ENCODE data around the gene ETV6. TPM values are rescaled to one million over a fixed set of nuclear protein-coding genes. Genes with fewer than 3 reads are reported as not detected.
A peak's percentile ranks its signal among the peaks of the same experiment; 100 is the strongest.

The ETV6 gene
- total RNA-seq, 3 donors from 2014 or later: 17.8 to 58.7 (median 45.2) TPM

GRCh38 chr12:11805043-11805442 lies 155.6 kb downstream of the ETV6 start:
- Histone ChIP-seq H3K27me3 (no peaks in the 10 kb centered on the region), H3K27ac (peak overlapping the region in 1 of 2 donors; percentile 24), H3K9me3 (no peaks in the 10 kb centered on the region), H3K4me1 (no peaks in the 10 kb centered on the region), H3K36me3 (no peaks in the 10 kb centered on the region), H3K4me3 (no peak overlapping the region)
- no peak for DNase-seq (ENCODE audit: low spot score in 2 of 2)
- intact Hi-C loops (cut with DNase I; ENCODE audit: low total_unique reads): no loop called here
- TF ChIP-seq POLR2AphosphoS5 (IDR thresholded peaks at IDR 0.05): no peak
- no peak for TF ChIP-seq POLR2A (IDR thresholded peaks at IDR 0.05)
- no peak for TF ChIP-seq CTCF (IDR thresholded peaks at IDR 0.05)

GRCh38 chr12:11805680-11806079 lies 156.2 kb downstream of the ETV6 start:
- Histone ChIP-seq H3K27me3 (no peaks in the 10 kb centered on the region), H3K4me1 (peaks cover 0 to 4% of the 10 kb centered on the region in 2 donors), H3K27ac (no peak overlapping the region), H3K4me3 (no peak overlapping the region), H3K36me3 (no peaks in the 10 kb centered on the region), H3K9me3 (no peaks in the 10 kb centered on the region)
- DNase-seq (ENCODE audit: low spot score in 2 of 2): no peak
- TF ChIP-seq POLR2A (IDR thresholded peaks at IDR 0.05): no peak
- intact Hi-C loops (cut with DNase I; ENCODE audit: low total_unique reads): no loop called here

GRCh38 chr12:11807458-11807857 lies 158.0 kb downstream of the ETV6 start:
- DNase-seq (ENCODE audit: low spot score in 2 of 2): no peak
- intact Hi-C loops (cut with DNase I; ENCODE audit: low total_unique reads): no loop called here
- H3K27ac ChIP-seq: no peak overlapping the region
- no peak for TF ChIP-seq POLR2AphosphoS5 (IDR thresholded peaks at IDR 0.05)
- H3K4me3 ChIP-seq: no peak overlapping the region
- H3K9me3 ChIP-seq: no peaks in the 10 kb centered on the region
- H3K36me3 ChIP-seq: no peaks in the 10 kb centered on the region
- peaks cover 0 to 20% of the 10 kb centered on the region in 2 donors for H3K4me1 ChIP-seq
- H3K27me3 ChIP-seq: no peaks in the 10 kb centered on the region

- peaks cover 0 to 33% of the 10 kb centered on the region in 2 donors for H3K4me1 ChIP-seq
- H3K36me3 ChIP-seq: no peaks in the 10 kb centered on the region
- intact Hi-C loops (cut with DNase I; ENCODE audit: low total_unique reads): no loop called here
- TF ChIP-seq POLR2A (IDR thresholded peaks at IDR 0.05) (no peak), CTCF (IDR thresholded peaks at IDR 0.05) (no peak), POLR2AphosphoS5 (IDR thresholded peaks at IDR 0.05) (no peak)
- no peak overlapping the region for H3K4me3 ChIP-seq
- no peaks in the 10 kb centered on the region for H3K9me3 ChIP-seq
- DNase-seq (ENCODE audit: low spot score in 2 of 2): no peak
- no peak overlapping the region for H3K27ac ChIP-seq
- no peaks in the 10 kb centered on the region for H3K27me3 ChIP-seq
These were observed 159.5 kb downstream of the ETV6 start for GRCh38 chr12:11808931-11809330.

- Histone ChIP-seq H3K4me3 (no peak overlapping the region), H3K27ac (peak overlapping the region in 1 of 2 donors; percentile 63), H3K36me3 (no peaks in the 10 kb centered on the region), H3K9me3 (no peaks in the 10 kb centered on the region), H3K27me3 (no peaks in the 10 kb centered on the region), H3K4me1 (peaks cover 0 to 35% of the 10 kb centered on the region in 2 donors)
- no peak for DNase-seq (ENCODE audit: low spot score in 2 of 2)
- intact Hi-C loops (cut with DNase I; ENCODE audit: low total_unique reads): no loop called here
- TF ChIP-seq CTCF (IDR thresholded peaks at IDR 0.05) (no peak), POLR2AphosphoS5 (IDR thresholded peaks at IDR 0.05) (no peak), POLR2A (IDR thresholded peaks at IDR 0.05) (no peak)
These were observed 160.7 kb downstream of the ETV6 start for GRCh38 chr12:11810206-11810545.

- TF ChIP-seq POLR2AphosphoS5 (IDR thresholded peaks at IDR 0.05) (no peak), CTCF (IDR thresholded peaks at IDR 0.05) (no peak), POLR2A (IDR thresholded peaks at IDR 0.05) (no peak)
- H3K4me1 ChIP-seq: peaks cover 0 to 35% of the 10 kb centered on the region in 2 donors
- no peaks in the 10 kb centered on the region for H3K36me3 ChIP-seq
- intact Hi-C loops (cut with DNase I; ENCODE audit: low total_unique reads): no loop called here
- H3K4me3 ChIP-seq: no peak overlapping the region
- H3K27me3 ChIP-seq: no peaks in the 10 kb centered on the region
- H3K9me3 ChIP-seq: no peaks in the 10 kb centered on the region
- DNase-seq (ENCODE audit: low spot score in 2 of 2): no peak
- H3K27ac ChIP-seq: peak overlapping the region; percentile 63 to 90
These were observed 161.5 kb downstream of the ETV6 start for GRCh38 chr12:11811008-11811407.
